GM18868 (cell line): Measurements from ENCODE around the gene KCTD6.
A peak's percentile ranks its signal among the peaks of the same experiment; 100 is the strongest.

Experiments
- ATAC-seq: cut with Tn5 transposase; IDR thresholded peaks from one replicate; pipeline ENCODE4 v1.9.1; 2021; ENCODE audit warnings: mild to moderate bottlenecking, moderate library complexity; ENCODE audit not compliant: unreplicated experiment

KCTD6 gene

DNA sequence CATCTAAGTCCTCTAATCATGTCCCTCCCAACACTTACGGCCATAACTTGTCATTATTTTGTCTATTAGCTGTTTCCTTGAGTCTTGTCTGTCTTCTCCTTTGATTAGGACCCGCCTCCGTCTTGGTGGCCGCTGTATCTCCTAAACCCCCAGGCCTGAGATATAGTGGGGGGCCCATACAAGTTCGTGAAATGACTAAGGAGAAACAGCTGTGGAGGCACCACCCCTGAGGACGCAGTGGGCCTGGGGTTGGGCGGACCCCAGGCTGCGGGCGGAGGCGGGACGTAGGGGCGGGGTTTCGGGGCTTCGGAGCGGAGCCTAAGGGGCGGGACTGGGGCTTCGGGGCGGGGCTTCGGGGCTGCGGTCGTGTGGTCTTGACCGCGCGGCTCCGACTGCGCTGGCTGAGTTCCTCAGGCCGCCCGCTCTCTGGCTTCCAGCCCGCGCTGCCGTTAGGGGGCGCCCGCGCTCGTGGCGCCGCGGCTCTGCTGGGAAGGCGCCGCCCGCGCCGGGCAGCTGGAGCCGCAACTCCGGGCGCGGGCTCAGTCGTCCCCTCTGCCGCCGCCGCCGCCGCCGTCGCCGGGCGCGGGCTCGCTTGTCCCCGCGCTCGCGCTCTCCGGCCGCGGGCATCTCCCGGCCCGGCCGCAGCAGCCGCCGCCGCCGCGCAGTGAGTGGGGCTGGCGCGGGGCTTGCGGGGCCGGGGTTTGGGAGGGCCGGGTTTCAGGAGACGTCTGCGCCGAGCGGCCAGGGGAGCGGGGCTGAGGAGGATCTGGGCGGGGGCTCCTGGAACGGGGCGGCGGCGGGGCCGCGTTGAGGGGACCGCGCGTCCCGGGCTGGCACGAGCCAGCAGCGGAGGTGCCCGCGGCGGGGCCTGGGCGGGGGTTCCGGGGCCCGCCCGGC, at the start of gene KCTD6:
TSS of gene KCTD6 (plus strand) at position 591 of the 897 bp plus-strand sequence. CDS start 6,660 bp downstream, outside the sequence.
- ATAC-seq, result peak; percentile 92

DNA sequence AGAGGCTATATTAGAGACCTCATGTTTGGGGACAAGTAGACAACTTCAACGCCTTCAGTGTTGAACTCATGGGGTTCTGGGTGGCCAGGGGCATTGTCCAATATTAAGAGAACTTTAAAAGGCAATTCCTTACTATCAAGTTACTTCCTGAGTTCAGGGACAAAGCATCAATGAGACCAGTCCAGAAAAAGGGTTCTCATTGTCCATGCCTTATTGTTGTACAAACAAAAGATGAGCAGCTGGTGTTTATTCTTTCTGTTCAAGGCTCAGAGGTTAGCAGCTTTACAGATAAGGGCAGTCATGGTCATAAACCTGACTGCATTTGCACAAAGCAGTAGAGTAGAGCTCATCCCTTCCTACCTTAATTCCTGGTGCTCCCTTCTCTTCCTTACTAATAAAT, 39.7 kb upstream of the KCTD6 start:
- no peak for ATAC-seq

DNA sequence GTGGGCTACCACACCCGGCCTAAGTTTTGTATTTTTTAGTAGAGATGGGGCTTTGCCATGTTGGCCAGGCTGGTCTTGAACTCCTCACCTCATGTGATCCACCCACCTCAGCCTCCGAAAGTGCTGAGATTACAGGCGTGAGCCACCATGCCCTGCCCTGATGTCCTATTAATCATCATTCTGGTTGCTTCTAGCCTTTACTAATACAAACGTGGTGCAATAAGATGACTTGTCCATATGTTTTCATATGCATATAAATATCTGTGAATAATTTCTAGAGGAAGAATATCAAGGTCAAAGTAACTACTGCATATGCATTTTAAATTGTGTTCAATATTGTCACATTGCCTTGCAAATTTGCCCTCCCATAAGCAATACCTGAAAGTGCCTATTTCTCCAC, 32.7 kb upstream of the KCTD6 start:
- no peak for ATAC-seq

DNA sequence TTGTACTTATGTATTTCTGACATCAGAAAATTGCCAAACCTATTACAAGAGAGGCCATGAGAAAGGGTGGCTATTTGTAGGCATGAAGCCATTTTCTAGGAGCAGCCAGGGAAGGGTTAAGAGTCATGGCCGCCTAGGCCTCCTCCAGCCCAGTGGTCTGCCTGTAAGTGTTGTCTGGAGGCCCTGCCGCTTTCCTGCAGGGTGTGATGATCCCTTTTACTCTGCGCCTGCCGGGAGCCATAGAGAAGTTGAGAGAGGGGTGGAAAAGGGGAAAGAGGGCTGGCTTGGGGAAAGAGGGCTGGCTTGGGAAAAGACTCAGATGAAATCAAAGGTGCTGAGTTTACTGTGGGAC, 29.1 kb upstream of the KCTD6 start:
- no peak for ATAC-seq

DNA sequence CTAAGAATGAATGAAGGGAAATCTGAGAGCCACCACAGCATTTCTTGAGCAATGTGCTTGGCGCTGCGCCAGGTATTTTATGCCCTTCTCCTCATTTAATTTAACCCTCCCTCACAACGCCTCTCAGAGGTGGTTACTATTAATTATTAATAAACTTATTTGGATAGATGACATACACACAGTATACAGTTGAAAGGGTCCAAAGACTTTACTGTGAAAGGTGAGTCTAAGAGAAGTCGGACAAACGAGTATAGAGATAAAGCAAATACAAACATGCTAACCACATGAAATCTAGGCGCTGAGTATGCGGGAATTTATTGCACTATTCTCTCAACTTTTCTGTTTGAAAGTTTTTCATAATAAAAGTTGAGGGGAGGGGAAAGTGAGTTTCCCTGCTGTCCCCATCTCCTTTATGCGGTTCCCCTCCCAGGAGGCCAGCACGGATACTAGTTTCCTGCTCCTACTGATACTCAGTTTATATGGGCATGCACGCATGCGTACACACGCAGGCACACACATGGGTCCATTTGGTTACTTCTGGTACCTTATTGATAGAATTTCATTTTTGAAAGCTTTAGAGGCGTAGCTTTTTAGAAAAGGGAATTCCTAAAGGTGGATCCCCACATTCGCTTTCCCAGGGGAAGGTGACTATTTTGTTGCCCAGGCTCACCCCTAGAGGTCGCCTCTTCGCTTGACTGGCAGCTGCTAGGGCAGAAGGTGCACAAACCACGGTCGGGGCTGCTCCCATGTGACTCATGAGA, 28.5 kb upstream of the KCTD6 start:
- peak; percentile 93 for ATAC-seq

DNA sequence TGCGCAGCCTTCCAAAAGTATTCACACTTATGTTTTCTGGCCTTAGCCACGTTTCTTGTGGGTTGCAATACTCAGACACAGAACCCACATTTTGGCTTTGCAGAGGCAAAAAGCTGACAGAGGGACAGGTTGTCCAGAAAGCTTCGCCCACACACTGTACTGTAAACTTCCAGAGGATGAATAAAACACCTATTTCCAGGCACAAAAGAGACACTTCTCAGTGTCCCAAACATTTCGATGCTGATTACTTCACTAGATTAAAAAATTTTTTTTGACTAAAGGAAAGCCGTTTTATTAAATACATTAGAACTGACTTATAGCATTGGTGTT, 28.0 kb upstream of the KCTD6 start:
- no peak for ATAC-seq

DNA sequence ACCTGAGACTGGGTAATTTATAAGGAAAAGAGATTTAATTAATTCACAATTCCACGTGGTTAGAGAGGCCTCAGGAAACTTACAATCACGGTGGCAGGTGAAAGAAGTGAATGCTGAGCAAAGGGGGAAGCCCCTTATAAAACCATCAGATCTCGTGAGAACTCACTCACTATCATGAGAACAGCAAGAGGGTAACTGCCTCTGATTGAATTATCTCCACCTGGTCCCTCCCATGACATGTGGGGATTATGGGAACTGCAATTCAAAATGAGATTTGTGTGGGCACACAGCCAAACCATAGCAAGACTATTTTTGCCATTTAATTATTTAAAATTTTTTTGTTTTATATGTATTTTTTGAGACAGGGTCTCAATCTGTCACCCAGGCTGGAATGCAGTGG, 27.0 kb upstream of the KCTD6 start:
- ATAC-seq, result no peak

DNA sequence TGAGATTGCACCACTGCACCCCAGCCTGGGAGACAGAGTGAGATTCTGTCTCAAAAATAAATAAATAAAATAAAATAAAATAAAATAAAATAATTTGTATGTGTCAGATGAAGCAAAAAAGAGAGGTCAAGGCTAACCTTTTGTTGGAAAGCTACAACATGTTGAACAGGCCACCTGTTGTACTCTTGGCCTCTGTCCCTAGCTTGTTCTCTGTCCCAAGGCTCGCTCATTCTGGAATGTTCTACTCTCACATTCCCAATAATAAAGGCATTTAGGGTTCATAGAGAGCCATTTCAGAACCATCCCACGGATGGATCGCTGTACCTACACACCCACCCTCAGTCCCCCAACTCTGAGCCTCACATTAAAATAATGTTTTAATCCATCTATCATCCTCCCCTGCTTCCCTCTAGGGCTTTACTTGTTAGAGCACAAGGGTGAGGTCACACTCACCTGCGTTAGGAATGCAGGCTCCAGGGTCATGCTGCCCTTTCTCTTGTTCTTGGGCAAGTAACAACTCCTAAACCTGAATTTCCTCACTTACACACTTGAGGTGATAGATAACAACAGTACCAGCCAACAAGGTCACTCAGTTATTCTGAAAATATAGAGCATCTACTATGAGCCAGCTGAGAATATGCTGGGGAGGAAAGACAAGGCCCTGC, 24.9 kb upstream of the KCTD6 start:
- ATAC-seq, result no peak

DNA sequence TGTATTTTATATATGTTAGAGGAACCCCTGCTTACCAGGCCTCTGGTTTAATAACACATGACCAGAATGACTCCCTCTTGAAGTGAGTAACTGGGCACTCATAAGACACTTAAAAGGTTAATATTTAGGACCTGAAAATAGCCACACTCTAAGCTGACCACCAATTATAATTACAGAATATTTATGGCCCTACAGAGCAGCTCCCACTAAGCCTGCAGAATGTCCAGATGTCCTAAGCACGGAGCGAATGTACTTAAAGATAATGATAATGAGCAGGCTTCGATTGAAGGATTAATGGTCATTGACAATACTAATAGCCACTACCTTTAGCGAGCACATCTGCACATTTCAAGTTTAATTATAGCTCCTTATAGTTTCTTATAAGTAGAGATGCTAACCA, 22.8 kb upstream of the KCTD6 start:
- ATAC-seq, result no peak

DNA sequence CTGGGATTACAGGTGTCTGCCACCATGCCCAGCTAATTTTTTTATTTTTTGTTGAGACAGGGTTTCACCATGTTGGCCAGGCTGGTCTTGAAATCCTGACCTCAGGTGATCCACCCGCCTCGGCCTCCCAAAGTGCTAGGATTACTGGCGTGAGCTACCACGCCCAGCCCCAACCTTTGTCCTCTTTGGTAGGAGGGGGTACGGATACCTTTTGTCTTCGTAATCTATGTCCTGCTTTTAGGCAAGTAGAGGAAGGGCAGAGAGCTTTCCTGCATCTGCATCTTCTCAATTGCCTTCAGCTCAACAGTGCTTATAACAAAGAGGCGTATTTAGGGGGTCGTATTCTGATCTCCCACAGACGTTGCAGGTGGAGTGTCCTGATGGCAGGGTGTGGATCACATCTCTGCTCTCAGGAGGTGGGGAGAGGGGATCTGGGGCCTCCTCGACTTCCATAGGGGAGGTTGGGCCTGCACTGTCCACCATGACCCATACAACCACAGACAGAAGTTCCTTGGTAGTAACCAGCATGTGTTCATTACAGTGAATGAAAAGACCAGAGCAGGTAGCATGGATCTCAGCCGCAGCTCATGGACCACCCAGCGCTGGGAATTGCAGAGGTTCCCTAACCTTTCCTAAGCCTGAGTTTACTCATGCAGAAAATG, 21.4 kb upstream of the KCTD6 start:
- no peak for ATAC-seq

DNA sequence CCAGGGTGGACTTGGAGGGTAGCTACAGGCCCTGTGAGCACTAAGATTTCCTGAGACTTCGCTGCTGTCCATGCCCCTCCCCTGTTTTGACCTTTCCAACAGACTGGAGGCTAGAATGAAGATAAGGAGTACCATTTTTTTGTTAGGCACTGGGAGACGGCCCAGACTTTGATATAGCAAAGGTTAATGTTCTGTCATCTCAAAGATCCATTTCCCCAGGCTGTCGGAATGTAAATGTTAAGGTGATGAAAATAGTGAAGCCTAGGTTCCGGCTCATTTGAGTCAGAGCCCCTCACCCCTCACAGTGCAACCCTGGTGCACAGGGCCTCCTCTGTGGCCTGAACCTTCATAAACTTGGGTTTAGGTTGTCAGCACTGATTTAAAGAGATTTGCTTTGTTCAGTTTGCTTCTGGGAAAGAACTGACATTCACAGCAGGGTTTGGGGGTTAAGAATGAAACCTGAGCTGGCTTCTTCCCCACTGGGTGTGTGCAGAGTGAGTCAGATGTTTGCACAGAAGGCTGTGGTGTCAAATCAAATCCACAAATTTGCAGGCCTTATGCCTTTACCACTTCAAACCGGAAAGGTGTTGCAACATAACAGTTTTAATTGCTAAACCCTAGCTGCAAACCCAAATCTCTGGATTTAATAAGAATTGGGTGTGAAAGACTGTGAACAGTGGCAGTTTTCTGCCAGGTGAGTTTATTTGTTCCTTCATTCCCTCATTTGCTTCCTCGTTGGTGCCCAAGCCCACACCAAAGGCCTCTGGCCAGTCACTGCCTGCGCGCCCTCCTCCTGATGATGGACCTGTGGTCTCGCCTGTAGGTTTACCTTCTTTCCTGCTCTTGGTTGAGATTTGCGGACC, 20.6 kb upstream of the KCTD6 start:
- peak; percentile 94 for ATAC-seq

DNA sequence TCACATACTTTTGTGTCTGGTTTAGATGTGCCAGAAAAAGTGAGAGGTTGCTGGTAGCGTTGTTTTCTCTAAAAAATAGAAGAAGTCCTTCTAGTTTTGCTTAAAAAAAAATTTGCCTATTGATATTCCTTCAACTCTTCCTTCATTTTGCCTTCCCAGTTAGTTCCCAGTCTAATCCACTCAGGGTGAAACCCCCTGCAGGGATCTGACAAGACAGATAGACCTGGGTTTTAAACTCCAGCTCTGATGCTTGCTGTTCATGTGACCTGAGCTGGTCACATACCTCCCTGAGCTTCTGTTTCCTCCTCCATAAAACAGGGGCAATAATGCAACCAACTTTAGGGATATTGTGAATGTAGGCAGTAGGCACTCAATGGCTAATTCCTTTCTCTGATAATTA, 18.6 kb upstream of the KCTD6 start:
- no peak for ATAC-seq

DNA sequence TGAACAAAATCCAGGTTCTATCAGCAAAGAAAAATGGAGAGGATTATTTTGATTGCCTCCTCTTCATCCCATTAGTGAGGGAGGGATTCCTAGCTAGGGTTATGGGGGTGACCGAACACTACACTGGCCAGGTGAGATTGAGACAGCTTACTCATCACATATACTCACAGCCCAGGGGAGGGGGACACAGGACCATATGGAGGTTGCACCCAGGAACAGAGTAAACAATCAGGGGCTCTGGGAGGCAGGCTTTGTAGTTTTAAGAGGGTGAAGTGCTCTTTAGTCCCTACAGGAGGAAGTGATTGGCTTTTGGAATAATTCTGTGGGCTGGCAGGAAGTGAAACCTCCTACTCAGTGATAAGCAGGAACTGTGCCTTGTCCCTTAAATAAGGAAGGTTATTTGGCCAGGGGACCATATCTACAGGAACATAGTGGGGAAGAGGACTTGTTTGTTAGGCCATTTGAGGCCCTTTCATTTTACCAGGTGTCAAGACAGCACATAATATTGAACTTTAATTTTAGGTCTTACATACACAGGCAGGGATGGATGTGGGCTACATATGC, 17.5 kb upstream of the KCTD6 start:
- no peak for ATAC-seq

DNA sequence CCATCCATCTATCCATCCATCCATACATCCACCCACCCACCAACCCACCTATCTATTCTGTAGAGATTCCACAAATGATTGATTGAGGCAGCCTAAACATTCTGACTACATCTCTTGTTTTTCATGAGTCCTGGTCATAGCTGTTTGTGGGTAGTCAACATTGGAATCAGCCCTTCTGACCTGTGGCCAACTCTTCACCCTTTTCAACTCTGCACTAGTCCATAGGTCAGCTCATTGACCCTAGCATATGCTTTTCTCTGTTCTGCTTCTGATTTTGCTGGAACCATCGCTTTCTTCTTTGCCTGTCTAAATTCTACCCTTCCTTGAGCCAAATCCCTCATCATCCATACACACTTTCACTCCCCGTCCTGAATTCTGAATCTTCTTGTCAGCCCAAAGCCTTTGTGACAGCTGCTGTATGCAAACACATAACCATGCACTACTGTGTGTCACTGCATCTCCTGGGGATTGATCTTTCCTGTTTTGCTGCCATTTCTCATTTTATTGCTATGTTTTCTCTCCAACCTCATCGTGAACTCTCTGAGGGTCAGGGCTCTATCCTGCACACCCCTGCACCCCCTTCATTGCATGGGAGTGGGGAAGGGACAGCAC, 16.8 kb upstream of the KCTD6 start:
- ATAC-seq, result no peak

DNA sequence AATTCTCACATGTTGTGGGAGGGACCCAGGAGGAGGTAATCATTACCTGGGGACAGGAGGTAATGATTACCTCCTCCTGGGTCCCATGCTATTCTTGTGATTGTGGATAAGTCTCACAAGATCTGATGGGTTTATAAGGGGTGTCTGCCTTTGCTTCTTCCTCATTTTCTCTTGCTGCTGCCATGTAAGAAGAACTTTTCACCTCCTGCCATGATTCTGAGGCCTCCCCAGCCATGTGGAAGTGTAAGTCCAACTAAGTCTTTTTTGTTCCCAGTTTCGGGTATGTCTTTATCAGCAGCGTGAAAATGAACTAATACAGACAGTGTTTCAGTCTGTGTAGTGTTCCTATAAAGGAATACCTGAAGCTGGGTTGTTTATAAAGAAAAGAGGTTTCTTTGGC, 13.1 kb upstream of the KCTD6 start:
- ATAC-seq, result no peak

DNA sequence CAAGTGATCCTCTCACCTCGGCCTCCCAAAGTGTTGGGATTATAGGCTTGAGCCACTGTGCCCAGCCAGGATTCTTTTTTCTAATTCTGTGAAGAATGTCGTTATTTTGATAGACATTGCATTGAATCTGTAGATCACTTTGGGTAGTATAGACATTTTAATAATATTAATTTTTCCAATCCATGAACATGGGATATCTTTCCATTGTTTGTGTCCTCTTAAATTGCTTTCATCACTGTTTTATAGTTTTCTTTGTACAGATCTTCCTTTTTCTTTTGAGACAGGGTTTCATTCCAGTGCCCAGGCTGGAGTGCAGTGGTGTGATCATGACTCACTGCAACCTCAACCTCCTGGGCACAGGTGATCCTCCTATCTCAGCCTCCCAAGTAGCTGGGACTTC, 11.6 kb upstream of the KCTD6 start:
- ATAC-seq, result no peak

DNA sequence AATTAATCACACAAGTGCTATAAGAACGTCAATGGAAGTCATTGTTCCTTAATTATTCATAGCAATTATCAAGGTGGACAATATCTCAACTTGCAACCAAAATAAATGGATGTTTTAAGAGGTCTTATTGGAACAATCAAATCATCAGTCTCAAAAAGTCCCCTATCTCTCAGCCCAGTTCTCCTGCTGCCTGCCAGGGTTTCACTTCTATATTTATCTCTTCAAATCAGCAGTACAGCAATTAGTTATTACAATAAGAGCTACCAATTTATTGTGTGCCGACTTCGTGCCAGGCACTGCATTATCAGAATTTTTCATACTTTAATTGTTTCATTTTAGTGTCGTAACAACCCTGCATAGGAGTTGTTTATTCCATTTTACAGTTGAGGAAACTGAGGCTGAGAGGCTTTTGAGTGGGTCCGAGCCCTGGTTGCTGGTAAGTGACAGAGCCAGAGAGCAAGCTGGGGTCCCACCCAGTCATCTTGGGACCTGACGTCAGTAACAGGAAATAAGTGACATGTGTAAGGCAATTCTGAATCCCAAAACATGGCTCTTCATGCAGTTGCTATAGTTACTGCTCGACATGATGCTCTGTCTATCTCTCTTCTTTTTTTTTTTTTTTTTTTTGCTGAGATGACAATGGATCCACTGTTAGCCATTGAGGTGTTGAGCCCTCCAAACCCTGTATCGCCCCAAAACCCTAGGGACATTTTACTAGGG, 8.8 kb upstream of the KCTD6 start:
- ATAC-seq, result peak; percentile 67

DNA sequence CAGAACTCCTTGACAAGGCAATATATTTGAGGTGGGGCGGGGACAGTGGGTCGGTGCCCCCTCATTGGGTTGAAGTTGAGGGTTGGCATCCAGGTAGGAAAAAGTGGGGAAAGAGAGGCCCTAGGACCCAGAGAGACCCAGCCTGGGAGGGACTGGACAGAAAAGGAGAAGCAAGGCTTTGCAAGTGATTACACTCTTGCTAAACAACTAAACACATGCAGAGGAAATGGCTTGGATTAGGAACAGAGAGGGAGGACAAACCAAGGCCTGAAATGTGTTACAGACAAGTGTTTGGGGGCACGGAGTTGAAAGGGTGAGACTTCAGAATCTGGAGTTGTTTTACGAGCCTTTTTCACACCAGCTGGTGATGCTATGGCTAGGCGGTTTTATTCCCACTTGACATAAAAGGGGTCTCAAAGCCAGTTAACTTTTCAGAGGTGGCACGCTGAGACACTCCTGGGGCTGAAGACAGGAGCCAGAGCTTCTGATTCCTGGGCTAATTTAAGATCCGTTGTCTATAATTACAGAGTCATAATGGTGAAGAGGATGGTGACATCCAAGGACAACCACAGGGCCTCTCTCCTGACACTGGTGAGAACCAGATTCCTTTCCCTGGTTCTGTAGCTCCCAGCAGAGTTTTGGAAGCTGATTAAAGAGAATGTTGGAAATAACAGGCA, 7.7 kb upstream of the KCTD6 start:
- ATAC-seq, result no peak

DNA sequence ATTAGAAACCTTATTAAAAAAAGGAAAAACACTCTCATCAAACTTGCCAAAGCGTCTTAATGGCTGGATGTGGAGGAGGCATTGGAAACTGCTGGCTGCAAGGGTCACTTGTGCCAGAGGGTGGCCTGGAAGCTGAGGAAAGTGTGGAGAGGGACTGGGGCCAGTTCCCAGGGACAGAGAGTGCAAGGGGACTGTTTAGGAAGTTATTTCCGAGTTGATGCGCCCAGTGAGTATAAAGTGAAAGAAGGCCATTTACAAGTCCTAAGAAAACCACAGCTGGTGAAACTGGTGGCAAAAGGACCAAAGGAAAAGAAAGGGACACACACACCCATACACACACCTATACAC, 7.2 kb upstream of the KCTD6 start:
- no peak for ATAC-seq
